SU-DHL-6 (cell line): ENCODE data around the gene PODXL2.

ENCODE experiments used
- H2AFZ ChIP-seq: fragments of 200-600 bp; sonication (generic); 2 replicates; pipeline ENCODE4 v1.6.1; 2014; ENCODE audit warnings: low read depth, mild to moderate bottlenecking, moderate library complexity, mixed read lengths, antibody characterized with exemption, low read length; ENCODE audit not compliant: severe bottlenecking
- H3F3A ChIP-seq: fragments of 200-600 bp; shearing (Covaris generic); 2 replicates; pipeline ENCODE4 v1.6.0; 2016; ENCODE audit warnings: antibody characterized with exemption, mild to moderate bottlenecking; ENCODE audit not compliant: insufficient read depth
- H3K27ac ChIP-seq: fragments of 200-600 bp; sonication (generic); 2 replicates; pipeline ENCODE4 v1.5.1; 2016; ENCODE audit warnings: low read depth, mild to moderate bottlenecking, low read length, moderate library complexity, mixed read lengths
- H3K27me3 ChIP-seq: fragments of 200-600 bp; sonication (generic), shearing (Covaris generic); 2 replicates; pipeline ENCODE4 v1.6.0; 2014; ENCODE audit warnings: mild to moderate bottlenecking, low read length
- H3K36me3 ChIP-seq: fragments of 200-600 bp; sonication (generic); 2 replicates; pipeline ENCODE4 v1.6.1; 2014; ENCODE audit warnings: mild to moderate bottlenecking, low read length, mixed read lengths
- H3K4me2 ChIP-seq: fragments of 300-600, 200-600 bp; shearing (Covaris generic), sonication (generic); 2 replicates; pipeline ENCODE4 v1.6.0; 2014; ENCODE audit warnings: low read length, low read depth, mild to moderate bottlenecking; ENCODE audit not compliant: poor library complexity, severe bottlenecking
- H3K4me3 ChIP-seq: fragments of 200-600 bp; sonication (generic); 2 replicates; pipeline ENCODE4 v1.5.1; 2014; ENCODE audit warnings: antibody characterized with exemption, low read length, mild to moderate bottlenecking, mixed read lengths; ENCODE audit not compliant: insufficient read depth, poor library complexity, severe bottlenecking
- H3K79me2 ChIP-seq: fragments of 200-600 bp; sonication (generic); 2 replicates; pipeline ENCODE4 v1.6.1; 2014; ENCODE audit warnings: mild to moderate bottlenecking, low read length, moderate library complexity; ENCODE audit not compliant: insufficient read depth
- H3K9ac ChIP-seq: fragments of 200-600 bp; sonication (generic); 2 replicates; pipeline ENCODE4 v1.7.0; 2014; ENCODE audit warnings: mild to moderate bottlenecking, low read length
- H3K9me2 ChIP-seq: fragments of 200-600 bp; sonication (generic); replicated peaks from 2 replicates; pipeline ENCODE4 v1.6.1; 2014; ENCODE audit warnings: low read length; ENCODE audit not compliant: insufficient read depth
- H3K9me3 ChIP-seq: fragments of 200-600 bp; sonication (generic); 2 replicates; pipeline ENCODE4 v1.6.1; 2014; ENCODE audit warnings: low read length, mixed read lengths; ENCODE audit not compliant: insufficient read depth
- H4K20me1 ChIP-seq: fragments of 200-600 bp; sonication (generic); 2 replicates; pipeline ENCODE4 v1.6.1; 2014; ENCODE audit warnings: low read depth, mild to moderate bottlenecking, antibody characterized with exemption, low read length, moderate library complexity, mixed read lengths
- EZH2phosphoT487 ChIP-seq: fragments of 200-600 bp; sonication (generic), shearing (Covaris generic); conservative IDR thresholded peaks from 2 replicates; pipeline ENCODE4 v1.6.1; 2018; ENCODE audit warnings: mild to moderate bottlenecking, antibody characterized with exemption, low read length, moderate library complexity, mixed read lengths
- TF ChIP-seq, protein P1 (sequence below): fragments of 200-600 bp; sonication (generic); IDR thresholded peaks from one replicate; pipeline ENCODE4 v1.5.1; 2017; ENCODE audit warnings: antibody characterized with exemption, mild to moderate bottlenecking, low read length, moderate library complexity; ENCODE audit not compliant: insufficient read depth, poor library complexity, severe bottlenecking

The PODXL2 gene

DNA sequence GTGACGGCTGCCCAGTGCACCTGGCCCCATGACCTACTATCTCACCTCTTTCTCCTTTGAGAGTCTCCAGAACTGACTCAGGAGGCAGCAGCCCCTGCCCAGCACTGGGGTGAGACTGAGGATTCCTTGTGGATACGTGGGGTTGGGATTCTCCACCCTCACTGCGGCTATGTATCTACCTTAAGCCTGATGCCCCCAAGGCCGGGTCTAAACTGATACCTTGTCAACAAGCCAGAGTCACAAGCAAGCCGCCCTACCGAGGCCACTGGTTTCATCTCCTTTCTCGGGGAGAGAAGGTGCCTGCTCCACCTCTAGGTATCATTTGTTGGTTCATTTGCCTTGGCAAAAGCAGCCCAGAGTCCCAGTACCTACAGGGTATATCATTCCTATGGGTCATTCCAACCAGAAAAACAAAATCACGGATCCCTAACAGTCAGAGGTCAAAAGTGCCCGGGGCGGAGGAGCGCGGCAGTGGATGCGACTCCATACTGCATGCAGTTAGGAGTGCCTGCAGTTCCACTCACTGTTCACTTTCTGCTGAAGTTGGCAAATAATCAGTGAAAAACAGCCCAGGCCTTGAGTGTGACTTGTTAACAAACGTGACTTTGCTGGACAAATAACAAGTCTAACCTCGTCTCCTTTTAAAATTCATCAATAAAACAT is 91.3 kb downstream of the PODXL2 start:
- Histone ChIP-seq H3K27me3 (no peaks in the 10 kb centered on the region), H3K4me2 (no peak overlapping the region), H3K27ac (no peak overlapping the region), H3K9ac (no peak overlapping the region), H3K79me2 (no peaks in the 10 kb centered on the region), H3F3A (no peaks in the 10 kb centered on the region), H3K4me3 (no peak overlapping the region), H2AFZ (no peak overlapping the region), H3K9me2 (no peaks in the 10 kb centered on the region), H3K9me3 (no peaks in the 10 kb centered on the region), H3K36me3 (no peaks in the 10 kb centered on the region), H4K20me1 (no peaks in the 10 kb centered on the region)
- TF ChIP-seq EZH2phosphoT487, result no peak
- TF ChIP-seq, protein P1, sequence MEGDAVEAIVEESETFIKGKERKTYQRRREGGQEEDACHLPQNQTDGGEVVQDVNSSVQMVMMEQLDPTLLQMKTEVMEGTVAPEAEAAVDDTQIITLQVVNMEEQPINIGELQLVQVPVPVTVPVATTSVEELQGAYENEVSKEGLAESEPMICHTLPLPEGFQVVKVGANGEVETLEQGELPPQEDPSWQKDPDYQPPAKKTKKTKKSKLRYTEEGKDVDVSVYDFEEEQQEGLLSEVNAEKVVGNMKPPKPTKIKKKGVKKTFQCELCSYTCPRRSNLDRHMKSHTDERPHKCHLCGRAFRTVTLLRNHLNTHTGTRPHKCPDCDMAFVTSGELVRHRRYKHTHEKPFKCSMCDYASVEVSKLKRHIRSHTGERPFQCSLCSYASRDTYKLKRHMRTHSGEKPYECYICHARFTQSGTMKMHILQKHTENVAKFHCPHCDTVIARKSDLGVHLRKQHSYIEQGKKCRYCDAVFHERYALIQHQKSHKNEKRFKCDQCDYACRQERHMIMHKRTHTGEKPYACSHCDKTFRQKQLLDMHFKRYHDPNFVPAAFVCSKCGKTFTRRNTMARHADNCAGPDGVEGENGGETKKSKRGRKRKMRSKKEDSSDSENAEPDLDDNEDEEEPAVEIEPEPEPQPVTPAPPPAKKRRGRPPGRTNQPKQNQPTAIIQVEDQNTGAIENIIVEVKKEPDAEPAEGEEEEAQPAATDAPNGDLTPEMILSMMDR, result no peak

DNA sequence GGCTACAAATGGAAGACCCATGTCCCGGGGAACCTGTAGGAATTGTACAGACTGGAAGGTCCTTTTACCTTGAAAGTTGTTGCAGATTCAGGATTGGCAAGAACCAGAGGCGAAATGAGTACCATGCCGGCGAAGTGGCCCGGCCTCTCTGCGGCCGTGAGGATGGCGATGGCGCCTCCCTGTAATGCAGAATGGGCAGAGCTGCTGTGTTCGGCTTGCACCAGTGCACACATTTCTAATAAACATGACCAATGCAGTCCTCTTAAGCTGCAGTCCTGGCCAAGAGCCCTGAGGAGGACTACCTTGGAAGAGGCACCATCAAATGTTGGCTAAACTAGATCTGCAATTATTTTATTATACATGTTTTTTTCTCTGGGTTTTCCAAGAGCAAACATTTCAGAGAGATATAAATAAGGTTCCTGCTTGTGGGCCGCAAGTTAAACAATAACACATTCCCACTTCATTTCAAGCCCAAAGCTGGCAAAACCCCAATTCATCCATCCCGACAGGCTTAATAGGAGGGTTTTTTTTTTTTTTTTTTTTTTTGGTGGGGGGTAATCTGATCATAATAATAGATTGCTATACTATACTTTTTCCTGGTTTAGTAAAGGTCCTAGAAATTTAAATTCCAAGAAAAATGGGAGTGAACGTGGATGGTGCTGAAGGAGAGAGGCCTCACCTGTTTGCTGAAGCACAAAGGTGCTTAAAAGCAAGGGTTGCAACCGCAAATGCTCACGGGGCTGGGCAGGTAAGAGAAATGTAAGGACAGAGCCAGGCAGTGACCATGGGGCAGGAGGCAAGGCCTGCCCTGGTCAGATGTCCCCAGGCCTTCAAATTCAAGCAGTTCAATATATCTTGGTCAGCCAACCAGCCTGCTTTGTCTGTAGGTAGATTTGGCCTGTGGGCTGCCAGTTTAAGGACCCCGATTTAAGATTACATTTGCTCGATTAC is 92.3 kb downstream of the PODXL2 start:
- no peaks in the 10 kb centered on the region for H3K9me3 ChIP-seq
- no peaks in the 10 kb centered on the region for H3K27me3 ChIP-seq
- H3K79me2 ChIP-seq, result no peaks in the 10 kb centered on the region
- no peaks in the 10 kb centered on the region for H3F3A ChIP-seq
- no peak overlapping the region for H3K9ac ChIP-seq
- H3K27ac ChIP-seq, result no peak overlapping the region
- no peak overlapping the region for H3K4me3 ChIP-seq
- TF ChIP-seq, protein P1, result no peak
- TF ChIP-seq EZH2phosphoT487, result no peak
- no peak overlapping the region for H2AFZ ChIP-seq
- no peak overlapping the region for H3K4me2 ChIP-seq
- H3K36me3 ChIP-seq, result no peaks in the 10 kb centered on the region
- H3K9me2 ChIP-seq, result no peaks in the 10 kb centered on the region
- H4K20me1 ChIP-seq, result no peaks in the 10 kb centered on the region

DNA sequence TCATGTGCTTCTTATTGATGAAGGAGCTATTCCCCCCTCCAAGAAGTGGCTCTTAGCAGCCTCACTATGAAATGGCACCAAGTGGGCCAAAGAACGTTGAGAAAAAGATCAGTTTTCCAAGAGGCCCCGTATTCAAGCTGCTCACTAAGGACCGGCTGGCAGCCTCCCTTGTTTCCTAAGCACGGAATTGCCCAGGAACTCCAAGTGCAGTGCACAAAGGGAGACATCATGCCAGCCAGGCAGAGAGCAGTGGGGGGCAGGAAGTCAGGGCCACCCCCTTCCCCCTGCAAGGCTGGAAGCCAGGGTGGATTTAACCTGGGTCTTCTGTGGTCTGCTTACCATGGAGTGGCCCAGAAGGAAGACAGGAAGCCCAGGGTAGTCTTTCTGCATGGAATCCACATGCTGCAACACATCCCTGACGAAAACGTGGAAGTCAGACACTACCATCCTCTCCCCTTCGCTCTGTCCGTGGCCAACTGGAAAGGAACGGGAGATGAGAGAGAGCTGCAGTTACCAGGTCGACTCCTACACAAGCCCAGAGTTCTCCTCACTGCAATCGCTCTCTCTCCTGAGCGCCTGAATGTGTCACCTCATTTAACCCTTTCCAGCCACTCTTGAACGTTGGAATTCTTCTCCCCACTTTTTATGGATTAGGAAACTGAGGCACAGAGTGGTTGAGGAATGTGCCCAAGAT is 93.3 kb downstream of the PODXL2 start:
- TF ChIP-seq EZH2phosphoT487, result no peak
- TF ChIP-seq, protein P1, result no peak
- no peaks in the 10 kb centered on the region for H3K36me3 ChIP-seq
- no peak overlapping the region for H3K27ac ChIP-seq
- H2AFZ ChIP-seq, result no peak overlapping the region
- no peaks in the 10 kb centered on the region for H4K20me1 ChIP-seq
- H3K9ac ChIP-seq, result no peak overlapping the region
- H3K4me2 ChIP-seq, result no peak overlapping the region
- no peaks in the 10 kb centered on the region for H3K79me2 ChIP-seq
- H3F3A ChIP-seq, result no peaks in the 10 kb centered on the region
- H3K9me3 ChIP-seq, result no peaks in the 10 kb centered on the region
- H3K27me3 ChIP-seq, result no peaks in the 10 kb centered on the region
- H3K4me3 ChIP-seq, result no peak overlapping the region
- no peaks in the 10 kb centered on the region for H3K9me2 ChIP-seq
